ENCODE results near the gene CDC5L.

- TF ChIP-seq, protein P1, sequence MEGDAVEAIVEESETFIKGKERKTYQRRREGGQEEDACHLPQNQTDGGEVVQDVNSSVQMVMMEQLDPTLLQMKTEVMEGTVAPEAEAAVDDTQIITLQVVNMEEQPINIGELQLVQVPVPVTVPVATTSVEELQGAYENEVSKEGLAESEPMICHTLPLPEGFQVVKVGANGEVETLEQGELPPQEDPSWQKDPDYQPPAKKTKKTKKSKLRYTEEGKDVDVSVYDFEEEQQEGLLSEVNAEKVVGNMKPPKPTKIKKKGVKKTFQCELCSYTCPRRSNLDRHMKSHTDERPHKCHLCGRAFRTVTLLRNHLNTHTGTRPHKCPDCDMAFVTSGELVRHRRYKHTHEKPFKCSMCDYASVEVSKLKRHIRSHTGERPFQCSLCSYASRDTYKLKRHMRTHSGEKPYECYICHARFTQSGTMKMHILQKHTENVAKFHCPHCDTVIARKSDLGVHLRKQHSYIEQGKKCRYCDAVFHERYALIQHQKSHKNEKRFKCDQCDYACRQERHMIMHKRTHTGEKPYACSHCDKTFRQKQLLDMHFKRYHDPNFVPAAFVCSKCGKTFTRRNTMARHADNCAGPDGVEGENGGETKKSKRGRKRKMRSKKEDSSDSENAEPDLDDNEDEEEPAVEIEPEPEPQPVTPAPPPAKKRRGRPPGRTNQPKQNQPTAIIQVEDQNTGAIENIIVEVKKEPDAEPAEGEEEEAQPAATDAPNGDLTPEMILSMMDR (IDR thresholded peaks at IDR 0.05; ENCODE audit: borderline replicate concordance, extremely low read depth, low read length, poor library complexity, severe bottlenecking): no peak
- no peak for TF ChIP-seq EZH2 (IDR thresholded peaks at IDR 0.05; ENCODE audit: borderline replicate concordance, low read depth, low read length, severe bottlenecking)
Measured at GRCh38 chr6:44415449-44415848, 27.9 kb downstream of the CDC5L start.

All from DND-41 (cell line).